Measurements from ENCODE around the gene HSD17B14. TPM values are rescaled to one million over a fixed set of nuclear protein-coding genes. Genes with fewer than 3 reads are reported as not detected.

Gene HSD17B14
- total RNA-seq, 1 donor from 2014 or later: 0.44 TPM

- Mint-ChIP-seq H3K27ac (peak overlapping the region; percentile 63), H3K27me3 (no peaks in the 10 kb centered on the region), H3K4me1 (peaks cover 38% of the 10 kb centered on the region), H3K9me3 (no peaks in the 10 kb centered on the region), H3K4me3 (peak overlapping the region; percentile 83), H3K36me3 (ENCODE audit: low read depth) (peaks cover 6% of the 10 kb centered on the region)
- peak; percentile 89 for DNase-seq
- intact Hi-C loops (cut with micrococcal nuclease): no loop called here
Observed at GRCh38 chr19:48812094-48812929, 24.0 kb downstream of the HSD17B14 start.

GRCh38 chr19:48810151-48810550 lies 26.1 kb downstream of the HSD17B14 start:
- H3K4me3 Mint-ChIP-seq: peak overlapping the region; percentile 92
- peak; percentile 60 for DNase-seq
- no peaks in the 10 kb centered on the region for H3K27me3 Mint-ChIP-seq
- H3K36me3 Mint-ChIP-seq (ENCODE audit: low read depth): peaks cover 9% of the 10 kb centered on the region
- H3K4me1 Mint-ChIP-seq: peaks cover 29% of the 10 kb centered on the region
- intact Hi-C loops (cut with micrococcal nuclease): loop anchor here (2.0 kb wide), 1 partner anchor 15 kb away; no protein-coding TSS in a partner anchor
- H3K27ac Mint-ChIP-seq: peak overlapping the region; percentile 90
- no peaks in the 10 kb centered on the region for H3K9me3 Mint-ChIP-seq

- Mint-ChIP-seq H3K4me1 (peaks cover 28% of the 10 kb centered on the region), H3K9me3 (no peaks in the 10 kb centered on the region), H3K36me3 (ENCODE audit: low read depth) (peaks cover 12% of the 10 kb centered on the region), H3K27me3 (no peaks in the 10 kb centered on the region), H3K4me3 (peak overlapping the region; percentile 6), H3K27ac (peak overlapping the region; percentile 39)
- intact Hi-C loops (cut with micrococcal nuclease): no loop called here
- DNase-seq: peak; percentile 59
Observed at GRCh38 chr19:48807590-48808308, 28.5 kb downstream of the HSD17B14 start.

GRCh38 chr19:48806818-48807589 lies 29.3 kb downstream of the HSD17B14 start:
- peaks cover 23% of the 10 kb centered on the region for H3K4me1 Mint-ChIP-seq
- H3K27ac Mint-ChIP-seq: no peak overlapping the region
- H3K9me3 Mint-ChIP-seq: no peaks in the 10 kb centered on the region
- H3K4me3 Mint-ChIP-seq: no peak overlapping the region
- DNase-seq: no peak
- no peaks in the 10 kb centered on the region for H3K27me3 Mint-ChIP-seq
- peaks cover 12% of the 10 kb centered on the region for H3K36me3 Mint-ChIP-seq (ENCODE audit: low read depth)
- intact Hi-C loops (cut with micrococcal nuclease): no loop called here

GRCh38 chr19:48806518-48806817 lies 29.8 kb downstream of the HSD17B14 start:
- Mint-ChIP-seq H3K4me1 (peaks cover 23% of the 10 kb centered on the region), H3K36me3 (ENCODE audit: low read depth) (peaks cover 12% of the 10 kb centered on the region), H3K9me3 (no peaks in the 10 kb centered on the region), H3K27me3 (no peaks in the 10 kb centered on the region), H3K27ac (no peak overlapping the region), H3K4me3 (no peak overlapping the region)
- DNase-seq: peak; percentile 88
- intact Hi-C loops (cut with micrococcal nuclease): no loop called here

- intact Hi-C loops (cut with micrococcal nuclease): no loop called here
- Mint-ChIP-seq H3K27ac (peak overlapping the region; percentile 56), H3K4me3 (no peak overlapping the region), H3K36me3 (ENCODE audit: low read depth) (peaks cover 12% of the 10 kb centered on the region), H3K27me3 (no peaks in the 10 kb centered on the region), H3K9me3 (no peaks in the 10 kb centered on the region), H3K4me1 (peaks cover 23% of the 10 kb centered on the region)
- DNase-seq: no peak
Observed at GRCh38 chr19:48805452-48805851, 30.8 kb downstream of the HSD17B14 start.

GRCh38 chr19:48804496-48804895 lies 31.8 kb downstream of the HSD17B14 start:
- Mint-ChIP-seq H3K9me3 (no peaks in the 10 kb centered on the region), H3K36me3 (ENCODE audit: low read depth) (peaks cover 14% of the 10 kb centered on the region), H3K27ac (no peak overlapping the region), H3K4me3 (no peak overlapping the region), H3K27me3 (no peaks in the 10 kb centered on the region), H3K4me1 (peaks cover 15% of the 10 kb centered on the region)
- no peak for DNase-seq
- intact Hi-C loops (cut with micrococcal nuclease): no loop called here

GRCh38 chr19:48802623-48803022 lies 33.7 kb downstream of the HSD17B14 start:
- Mint-ChIP-seq H3K4me1 (peaks cover 3% of the 10 kb centered on the region), H3K27me3 (no peaks in the 10 kb centered on the region), H3K9me3 (no peaks in the 10 kb centered on the region), H3K4me3 (no peak overlapping the region), H3K36me3 (ENCODE audit: low read depth) (peaks cover 9% of the 10 kb centered on the region), H3K27ac (no peak overlapping the region)
- intact Hi-C loops (cut with micrococcal nuclease): no loop called here
- DNase-seq: no peak

GRCh38 chr19:48799358-48800300 lies 36.7 kb downstream of the HSD17B14 start:
- Mint-ChIP-seq H3K4me3 (no peak overlapping the region), H3K9me3 (no peaks in the 10 kb centered on the region), H3K27ac (no peak overlapping the region), H3K4me1 (peaks cover 10% of the 10 kb centered on the region), H3K36me3 (ENCODE audit: low read depth) (peaks cover 5% of the 10 kb centered on the region), H3K27me3 (no peaks in the 10 kb centered on the region)
- DNase-seq: no peak
- intact Hi-C loops (cut with micrococcal nuclease): no loop called here

GRCh38 chr19:48798937-48799336 lies 37.4 kb downstream of the HSD17B14 start:
- Mint-ChIP-seq H3K27me3 (no peaks in the 10 kb centered on the region), H3K4me3 (no peak overlapping the region), H3K36me3 (ENCODE audit: low read depth) (peaks cover 5% of the 10 kb centered on the region), H3K9me3 (no peaks in the 10 kb centered on the region), H3K4me1 (peaks cover 12% of the 10 kb centered on the region), H3K27ac (no peak overlapping the region)
- intact Hi-C loops (cut with micrococcal nuclease): no loop called here
- DNase-seq: no peak

GRCh38 chr19:48797103-48797502 lies 39.2 kb downstream of the HSD17B14 start:
- no peak overlapping the region for H3K27ac Mint-ChIP-seq
- no peak for DNase-seq
- intact Hi-C loops (cut with micrococcal nuclease): no loop called here
- H3K36me3 Mint-ChIP-seq (ENCODE audit: low read depth): peaks cover 2% of the 10 kb centered on the region
- no peak overlapping the region for H3K4me3 Mint-ChIP-seq
- peaks cover 12% of the 10 kb centered on the region for H3K4me1 Mint-ChIP-seq
- no peaks in the 10 kb centered on the region for H3K9me3 Mint-ChIP-seq
- H3K27me3 Mint-ChIP-seq: no peaks in the 10 kb centered on the region

GRCh38 chr19:48796298-48797083 lies 39.8 kb downstream of the HSD17B14 start:
- Mint-ChIP-seq H3K27me3 (no peaks in the 10 kb centered on the region), H3K9me3 (no peaks in the 10 kb centered on the region), H3K36me3 (ENCODE audit: low read depth) (peaks cover 2% of the 10 kb centered on the region), H3K4me1 (peaks cover 12% of the 10 kb centered on the region), H3K27ac (no peak overlapping the region), H3K4me3 (no peak overlapping the region)
- intact Hi-C loops (cut with micrococcal nuclease): no loop called here
- DNase-seq: no peak
